Activated CD8-positive, alpha-beta memory T cell treated with anti-CD3 and anti-CD28 coated beads, Interleukin-2, amount 10 ng/mL, durations not matched to agents 7 days and 5 days (primary cell): ENCODE measurements around the gene GCK. TPM values are rescaled to one million over a fixed set of nuclear protein-coding genes. Genes with fewer than 3 reads are reported as not detected.
"Not testable (repeated sequence)": the region's sequence is repeated elsewhere in the genome, so short reads cannot be mapped to it uniquely, and the experiment has no call there.

ENCODE experiments used
- ATAC-seq: fragments of 150-1000 bp; cut with Tn5 transposase; one replicate; pipeline ENCODE4 v1.10.0; 2021; ENCODE audit warnings: moderate library complexity
- CTCF ChIA-PET: fragments of 350-600 bp; sonication (Branson Sonifier 250); formaldehyde crosslinking; loops from one replicate; lab custom pipeline; 2021; ENCODE audit warnings: antibody characterized with exemption; lab: Charles Lee
- DNase-seq: peaks from one replicate; pipeline ENCODE4 v3.0.0-alpha.2; 2020
- H3K27ac Mint-ChIP-seq: one replicate; pipeline ENCODE4 v1.8.0; 2021; ENCODE audit warnings: mild to moderate bottlenecking, mixed read lengths
- H3K27me3 Mint-ChIP-seq: one replicate; pipeline ENCODE4 v1.8.0; 2021; ENCODE audit warnings: mixed read lengths
- H3K36me3 Mint-ChIP-seq: one replicate; pipeline ENCODE4 v1.8.0; 2021; ENCODE audit warnings: mild to moderate bottlenecking, mixed read lengths
- H3K4me1 Mint-ChIP-seq: one replicate; pipeline ENCODE4 v1.8.0; 2021; ENCODE audit warnings: mixed read lengths
- H3K4me3 Mint-ChIP-seq: one replicate; pipeline ENCODE4 v1.8.0; 2021; ENCODE audit warnings: mild to moderate bottlenecking, moderate library complexity, mixed read lengths
- H3K9me3 Mint-ChIP-seq: one replicate; pipeline ENCODE4 v1.8.0; 2022; ENCODE audit warnings: low read depth, mixed read lengths
- total RNA-seq, 2 experiments: library from RNA; stranded (reverse); gene quantifications; one replicate each; pipeline ENCODE4 v1.2.3, GENCODE V29; 2021

Gene GCK
- total RNA-seq, 2 experiments from 2014 or later: 0.23 TPM; not detected in 1

DNA sequence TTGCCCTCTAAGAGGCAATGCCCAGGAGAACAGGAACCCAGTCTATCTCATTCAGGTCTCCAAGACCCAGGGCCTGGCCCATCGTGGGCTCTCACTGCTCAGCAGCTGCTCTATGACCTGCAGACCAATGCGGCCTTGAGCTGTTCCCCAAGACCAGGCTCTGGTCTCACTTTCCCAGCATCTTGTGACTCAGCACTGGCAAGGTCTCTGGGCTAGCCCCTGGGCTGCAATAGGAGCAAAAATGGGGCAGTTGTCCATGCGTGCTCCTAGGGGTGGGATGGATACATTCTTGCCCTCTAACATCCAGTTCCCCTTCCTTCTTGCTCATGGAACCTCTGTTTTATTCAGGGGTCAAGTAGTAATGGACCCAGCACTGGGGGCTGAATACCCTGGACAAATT lies 13.5 kb downstream of the GCK start:
- Mint-ChIP-seq H3K27ac (no peak overlapping the region), H3K9me3 (no peaks in the 10 kb centered on the region), H3K27me3 (peaks cover 28% of the 10 kb centered on the region), H3K4me3 (no peak overlapping the region), H3K4me1 (no peaks in the 10 kb centered on the region), H3K36me3 (no peaks in the 10 kb centered on the region)
- CTCF ChIA-PET: no interaction called here
- DNase-seq (no peak), ATAC-seq (no peak)

DNA sequence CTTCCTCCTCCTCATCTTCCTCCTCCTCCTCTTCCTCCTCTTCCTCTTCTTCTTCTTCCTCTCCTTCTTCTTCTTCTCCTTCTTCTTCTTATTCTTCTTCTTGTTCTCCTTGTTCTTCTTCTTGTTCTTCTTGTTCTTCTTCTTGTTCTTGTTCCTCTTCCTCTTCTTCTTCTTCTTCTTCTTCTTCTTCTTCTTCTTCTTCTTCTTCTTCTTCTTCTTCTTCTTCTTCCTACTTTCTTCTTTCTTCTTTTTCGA lies 14.6 kb downstream of the GCK start:
- H3K4me1 Mint-ChIP-seq, H3K9me3 Mint-ChIP-seq, H3K36me3 Mint-ChIP-seq, DNase-seq, CTCF ChIA-PET, H3K27ac Mint-ChIP-seq, ATAC-seq, H3K4me3 Mint-ChIP-seq: not testable (repeated sequence)
- peaks cover 34% of the 10 kb centered on the region for H3K27me3 Mint-ChIP-seq

DNA sequence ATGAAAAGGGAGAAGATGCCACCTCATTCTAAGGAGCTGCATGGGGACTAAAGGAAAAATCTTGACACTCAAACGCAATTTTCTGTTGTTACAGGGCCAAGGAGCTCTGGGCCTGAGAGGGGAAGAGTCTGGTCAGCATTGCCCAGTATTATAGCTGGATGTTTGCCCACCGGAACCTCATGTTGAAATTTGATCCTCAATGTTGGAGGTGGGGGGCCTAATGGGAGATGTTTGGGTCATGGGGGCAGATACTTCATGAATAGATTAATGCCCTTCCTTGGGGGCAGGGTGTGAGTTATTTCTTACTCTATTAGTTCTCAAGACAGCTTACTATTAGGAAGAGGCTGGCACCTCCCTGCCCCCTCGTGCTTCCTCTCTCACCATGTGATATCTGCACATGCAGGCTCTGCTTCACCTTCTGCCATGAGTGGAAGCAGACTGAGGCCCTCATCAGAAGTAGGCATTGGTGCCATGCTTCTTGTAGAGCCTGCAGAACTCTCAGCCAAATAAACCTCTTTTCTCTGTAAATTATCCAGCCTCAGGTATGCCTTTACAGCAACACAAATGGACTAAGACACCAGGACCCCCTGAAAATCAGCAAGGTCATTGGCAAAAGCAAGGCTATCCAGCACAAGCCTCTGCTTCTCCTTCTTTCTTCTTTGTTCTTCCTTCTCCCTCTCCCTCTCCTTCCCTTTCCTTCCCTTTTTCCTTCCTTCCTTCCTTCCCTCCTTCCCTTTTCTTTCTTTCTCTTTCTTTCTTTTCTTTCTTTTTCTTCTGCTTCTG lies 15.1 kb downstream of the GCK start:
- H3K9me3 Mint-ChIP-seq: no peaks in the 10 kb centered on the region

DNA sequence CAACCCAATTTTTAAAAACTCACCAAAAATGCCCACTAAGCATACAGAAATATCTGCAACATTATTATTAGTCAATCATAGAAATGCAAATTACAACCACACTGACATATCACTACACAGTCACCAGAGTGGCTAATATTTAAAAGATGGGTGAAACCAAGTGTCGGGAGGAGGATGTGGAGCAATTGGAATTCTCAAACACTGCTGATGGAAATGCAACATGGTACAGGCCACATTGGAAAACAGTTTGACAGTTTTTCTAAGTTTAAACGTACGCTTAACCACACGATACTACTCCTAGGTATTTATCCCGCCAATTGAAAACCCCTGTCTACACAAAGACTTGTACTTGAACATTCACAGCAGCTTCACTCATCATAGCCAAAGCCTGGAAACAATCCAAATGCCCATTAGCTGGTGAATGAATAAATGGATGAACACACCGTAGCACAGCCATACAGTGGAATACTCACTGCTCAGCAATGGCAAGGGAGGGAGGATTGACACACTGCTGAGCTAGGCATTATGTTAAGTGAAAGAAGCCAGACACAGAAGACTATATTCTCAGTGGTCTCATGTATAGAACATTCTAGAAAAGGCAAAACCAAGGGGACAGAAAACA lies 16.3 kb downstream of the GCK start:
- Mint-ChIP-seq H3K4me3 (no peak overlapping the region), H3K4me1 (peaks cover 1% of the 10 kb centered on the region), H3K9me3 (no peaks in the 10 kb centered on the region), H3K27ac (no peak overlapping the region), H3K27me3 (peaks cover 25% of the 10 kb centered on the region), H3K36me3 (no peaks in the 10 kb centered on the region)
- DNase-seq (no peak), ATAC-seq (no peak)
- CTCF ChIA-PET: interaction anchor here (0.9 to 1.3 kb wide), 2 partner anchors 24 kb away, joined by 3 read pairs; no protein-coding TSS in a partner anchor

More for the DNA sequence above, 15.1 kb downstream of the GCK start:
- DNase-seq: no peak
- peaks cover 29% of the 10 kb centered on the region for H3K27me3 Mint-ChIP-seq
- CTCF ChIA-PET: interaction anchor here (0.9 kb wide), 1 partner anchor 22 kb away, joined by 3 read pairs; no protein-coding TSS in a partner anchor
- H3K4me1 Mint-ChIP-seq: no peaks in the 10 kb centered on the region
- H3K27ac Mint-ChIP-seq: no peak overlapping the region
- H3K4me3 Mint-ChIP-seq: no peak overlapping the region
- no peak for ATAC-seq
- H3K36me3 Mint-ChIP-seq: no peaks in the 10 kb centered on the region

DNA sequence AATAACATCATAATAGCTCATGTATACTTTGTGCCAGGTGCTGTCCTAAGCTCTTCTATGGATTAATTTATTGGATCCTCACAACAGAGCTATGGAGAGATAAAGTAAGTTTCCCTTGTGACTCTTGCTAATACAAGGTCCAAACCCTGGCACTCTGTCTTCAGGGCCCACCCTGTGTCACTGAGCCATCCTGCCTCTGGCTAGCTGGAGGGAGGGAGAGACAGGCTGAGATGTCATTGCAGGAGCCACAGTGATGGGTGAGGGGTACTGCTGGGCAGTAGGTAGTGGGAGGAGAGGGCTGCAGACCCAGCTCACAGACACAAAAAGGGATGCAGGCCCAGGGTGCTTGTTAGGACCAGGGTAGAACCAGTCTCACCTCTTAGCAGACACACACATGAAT lies 16.9 kb downstream of the GCK start:
- no peak for ATAC-seq

DNA sequence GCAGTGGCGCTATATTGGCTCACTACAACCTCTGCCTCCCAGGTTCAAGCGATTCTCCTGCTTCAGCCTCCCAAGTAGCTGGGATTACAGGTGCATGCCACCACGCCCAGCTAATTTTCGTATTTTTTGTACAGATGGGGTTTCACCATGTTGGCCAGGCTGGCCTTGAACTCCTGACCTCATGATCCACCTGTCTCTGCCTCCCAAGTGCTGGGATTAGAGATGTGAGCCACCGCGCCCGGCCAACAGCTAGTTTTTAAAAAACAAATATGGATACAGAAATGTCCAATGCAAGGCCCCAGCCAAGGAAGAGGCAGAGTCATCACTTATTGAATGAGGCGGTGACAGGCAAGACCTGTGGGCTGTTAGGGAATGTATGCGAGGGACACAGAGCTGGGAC lies 17.3 kb downstream of the GCK start:
- H3K27me3 Mint-ChIP-seq: peaks cover 25% of the 10 kb centered on the region
- ATAC-seq, H3K4me1 Mint-ChIP-seq, H3K27ac Mint-ChIP-seq, DNase-seq, H3K4me3 Mint-ChIP-seq, H3K9me3 Mint-ChIP-seq, H3K36me3 Mint-ChIP-seq: not testable (repeated sequence)
- CTCF ChIA-PET: interaction anchor here (1.3 kb wide), 1 partner anchor 25 kb away, joined by 3 read pairs; no protein-coding TSS in a partner anchor

More for the DNA sequence above, 16.9 kb downstream of the GCK start:
- Mint-ChIP-seq H3K9me3 (no peaks in the 10 kb centered on the region), H3K4me1 (peaks cover 6% of the 10 kb centered on the region), H3K36me3 (no peaks in the 10 kb centered on the region), H3K27ac (no peak overlapping the region), H3K4me3 (no peak overlapping the region), H3K27me3 (peaks cover 25% of the 10 kb centered on the region)
- no peak for DNase-seq
- CTCF ChIA-PET: interaction anchor here (1.3 kb wide), 1 partner anchor 24 kb away, joined by 3 read pairs; no protein-coding TSS in a partner anchor

DNA sequence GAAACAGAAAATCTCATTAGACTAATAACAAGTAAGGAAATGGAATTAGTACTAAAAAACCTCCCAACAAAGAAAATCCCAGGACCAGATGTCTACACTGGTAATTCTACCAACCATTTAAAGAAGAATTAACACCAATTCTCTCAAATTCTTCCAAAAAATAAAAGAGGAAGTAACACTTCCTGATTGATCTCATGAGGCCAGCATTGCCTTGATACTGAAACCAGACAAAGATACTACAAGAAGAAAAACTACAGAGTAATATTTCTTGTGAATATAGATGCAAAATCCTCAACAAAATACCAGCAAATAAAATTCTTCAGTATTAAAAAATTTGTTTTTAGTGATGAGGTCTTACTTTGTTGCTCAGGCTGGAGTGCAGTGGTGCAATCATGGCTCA lies 21.3 kb downstream of the GCK start:
- H3K27me3 Mint-ChIP-seq: peaks cover 30% of the 10 kb centered on the region
- H3K27ac Mint-ChIP-seq: no peak overlapping the region
- DNase-seq: no peak

DNA sequence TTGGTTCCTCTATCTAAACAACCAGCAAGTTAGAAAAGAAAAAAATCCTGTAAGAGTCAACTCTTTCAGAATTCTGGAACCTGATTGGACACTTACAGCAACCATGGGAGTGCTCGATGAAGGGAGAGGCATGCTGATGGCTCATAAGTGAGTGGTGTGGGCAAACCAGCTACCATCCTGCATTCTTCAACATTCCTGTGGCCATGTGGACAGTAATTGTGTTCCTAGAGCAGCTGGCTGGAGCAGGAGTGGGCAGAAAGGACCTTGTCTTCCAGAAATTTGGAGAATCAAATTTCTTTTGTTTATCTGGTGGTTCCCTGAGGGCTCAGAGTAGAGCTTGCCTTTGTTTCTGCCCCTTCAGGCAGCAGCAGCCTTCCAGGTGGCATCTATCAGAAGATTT lies 25.6 kb downstream of the GCK start:
- no peak overlapping the region for H3K4me3 Mint-ChIP-seq
- no peaks in the 10 kb centered on the region for H3K36me3 Mint-ChIP-seq
- DNase-seq (no peak), ATAC-seq (no peak)
- no peaks in the 10 kb centered on the region for H3K9me3 Mint-ChIP-seq
- CTCF ChIA-PET: no interaction called here
- H3K4me1 Mint-ChIP-seq: peaks cover 6% of the 10 kb centered on the region
- H3K27me3 Mint-ChIP-seq: peaks cover 21% of the 10 kb centered on the region
- no peak overlapping the region for H3K27ac Mint-ChIP-seq

More for the DNA sequence above, 21.3 kb downstream of the GCK start:
- ATAC-seq: no peak
- no peak overlapping the region for H3K4me3 Mint-ChIP-seq
- no peaks in the 10 kb centered on the region for H3K36me3 Mint-ChIP-seq
- peaks cover 6% of the 10 kb centered on the region for H3K4me1 Mint-ChIP-seq
- H3K9me3 Mint-ChIP-seq: no peaks in the 10 kb centered on the region
- CTCF ChIA-PET: no interaction called here

DNA sequence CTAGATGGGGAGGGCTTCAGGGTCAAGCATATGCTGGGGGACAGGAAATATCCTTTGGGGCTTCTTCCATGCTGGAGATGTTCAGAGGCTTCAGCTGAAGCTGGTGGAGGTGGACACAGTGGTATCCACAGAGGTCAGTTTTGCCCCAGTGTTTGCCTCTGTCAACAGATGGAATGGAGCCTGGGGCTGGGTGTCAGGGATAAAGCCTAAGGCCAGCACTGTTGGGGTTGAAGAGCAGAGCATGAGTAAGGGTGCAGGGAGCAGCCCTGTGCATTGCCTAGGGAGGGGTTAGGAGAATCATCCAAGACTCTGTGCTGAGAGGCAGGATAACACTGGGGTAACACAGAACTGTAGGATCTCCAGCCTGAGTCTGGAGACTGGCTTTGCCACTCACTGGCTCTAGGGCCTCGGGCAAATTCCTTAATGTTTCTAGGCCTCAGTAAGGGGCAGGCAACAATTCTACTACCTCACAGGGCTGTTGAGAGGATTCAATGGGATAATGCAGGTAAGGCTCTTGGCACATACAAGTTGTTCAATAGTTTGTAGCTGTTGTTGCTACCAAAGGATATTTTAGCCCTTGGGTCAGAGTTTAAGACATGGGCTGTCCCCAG lies 26.3 kb downstream of the GCK start:
- peaks cover 5% of the 10 kb centered on the region for H3K4me1 Mint-ChIP-seq
- no peaks in the 10 kb centered on the region for H3K36me3 Mint-ChIP-seq
- H3K4me3 Mint-ChIP-seq: no peak overlapping the region
- CTCF ChIA-PET: no interaction called here
- H3K9me3 Mint-ChIP-seq: no peaks in the 10 kb centered on the region
- H3K27me3 Mint-ChIP-seq: peaks cover 21% of the 10 kb centered on the region
- no peak for ATAC-seq
- no peak overlapping the region for H3K27ac Mint-ChIP-seq
- DNase-seq: no peak

DNA sequence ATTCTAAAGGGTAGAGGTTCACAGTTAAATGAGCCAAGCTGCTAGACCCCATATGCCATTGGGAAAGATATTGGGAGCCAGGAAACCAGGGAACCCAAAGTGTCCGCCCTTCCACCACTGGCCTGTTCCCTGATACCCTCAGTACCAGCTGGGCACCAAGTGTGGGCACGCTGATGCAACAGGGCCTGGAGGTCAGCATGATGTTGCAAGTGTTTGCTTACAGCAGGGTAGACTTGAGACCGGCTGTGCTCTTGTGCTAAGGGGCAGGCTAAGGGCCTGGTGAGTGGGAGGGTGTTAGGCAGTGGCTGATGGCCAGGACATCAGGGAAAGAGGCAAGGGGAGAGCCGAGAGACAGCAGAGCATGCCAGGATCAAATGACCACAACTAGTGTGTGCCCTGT lies 27.1 kb downstream of the GCK start:
- CTCF ChIA-PET: no interaction called here
- Mint-ChIP-seq H3K27me3 (peaks cover 21% of the 10 kb centered on the region), H3K4me1 (no peaks in the 10 kb centered on the region), H3K36me3 (no peaks in the 10 kb centered on the region), H3K9me3 (no peaks in the 10 kb centered on the region), H3K4me3 (no peak overlapping the region), H3K27ac (no peak overlapping the region)
- DNase-seq (no peak), ATAC-seq (no peak)

DNA sequence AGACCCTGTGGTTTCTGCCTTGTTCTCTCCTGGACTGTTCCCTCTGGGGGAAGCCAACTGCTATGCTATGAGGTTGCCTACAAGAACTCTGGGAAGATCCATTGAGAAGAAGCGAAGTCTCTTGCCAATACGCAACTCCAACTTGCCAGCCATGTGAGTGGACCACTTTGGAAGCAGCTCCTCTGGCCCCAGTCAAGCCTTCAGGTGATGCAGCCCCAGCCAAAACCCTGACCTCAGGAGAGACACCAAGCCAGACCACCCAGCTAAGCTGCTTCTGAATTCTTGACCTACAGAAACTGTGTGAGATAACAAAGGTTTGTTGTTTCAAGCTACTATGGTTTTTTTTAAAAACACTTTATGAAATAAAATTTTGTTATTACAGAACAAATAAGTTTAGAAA lies 27.9 kb downstream of the GCK start:
- Mint-ChIP-seq H3K9me3 (no peaks in the 10 kb centered on the region), H3K27me3 (peaks cover 21% of the 10 kb centered on the region), H3K27ac (no peak overlapping the region), H3K4me3 (no peak overlapping the region), H3K4me1 (no peaks in the 10 kb centered on the region), H3K36me3 (no peaks in the 10 kb centered on the region)
- ATAC-seq: no peak
- CTCF ChIA-PET: no interaction called here
- DNase-seq: no peak

DNA sequence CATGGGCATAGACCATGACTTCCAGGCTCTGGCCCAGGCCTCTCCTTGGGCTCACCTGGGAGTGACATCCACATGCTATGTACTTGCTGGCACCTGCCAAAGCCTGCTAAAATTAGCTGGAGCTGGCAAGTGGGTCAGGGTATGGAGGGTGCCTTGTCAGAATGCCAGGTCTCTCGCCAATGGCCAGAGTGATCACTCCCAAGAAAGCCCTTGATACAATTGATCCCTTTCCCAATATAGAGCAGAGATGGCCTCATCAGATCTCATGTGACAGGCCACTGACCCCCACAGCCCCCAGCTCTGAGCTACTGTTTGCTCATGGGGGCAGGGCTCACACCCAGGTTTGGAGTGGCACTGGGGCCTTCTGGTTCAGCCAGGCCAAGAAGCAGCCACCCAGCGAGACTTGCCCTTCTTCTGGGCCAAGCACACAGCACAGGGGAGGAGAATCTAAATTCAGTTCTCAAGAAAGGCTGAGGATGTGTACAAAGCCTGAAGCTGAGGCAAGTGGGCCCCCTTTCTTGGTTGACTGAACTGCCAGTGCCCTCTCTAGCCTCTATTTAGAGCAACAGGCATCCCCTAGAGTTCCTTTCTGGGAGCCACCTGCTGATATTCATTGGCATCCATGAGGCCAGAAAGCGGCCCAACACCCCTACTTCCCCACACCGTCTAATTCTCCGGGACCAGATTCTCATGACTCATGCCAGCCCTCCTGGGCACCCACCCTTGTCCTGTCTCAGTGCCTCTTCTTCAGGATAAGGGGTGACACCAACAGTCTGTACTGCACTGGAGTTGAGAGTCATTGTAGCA lies 29.2 kb downstream of the GCK start:
- CTCF ChIA-PET: no interaction called here
- no peak overlapping the region for H3K27ac Mint-ChIP-seq
- H3K27me3 Mint-ChIP-seq: peaks cover 17% of the 10 kb centered on the region
- H3K4me3 Mint-ChIP-seq: no peak overlapping the region
- DNase-seq (no peak), ATAC-seq (no peak)
- H3K9me3 Mint-ChIP-seq: no peaks in the 10 kb centered on the region
- no peaks in the 10 kb centered on the region for H3K4me1 Mint-ChIP-seq
- H3K36me3 Mint-ChIP-seq: no peaks in the 10 kb centered on the region

DNA sequence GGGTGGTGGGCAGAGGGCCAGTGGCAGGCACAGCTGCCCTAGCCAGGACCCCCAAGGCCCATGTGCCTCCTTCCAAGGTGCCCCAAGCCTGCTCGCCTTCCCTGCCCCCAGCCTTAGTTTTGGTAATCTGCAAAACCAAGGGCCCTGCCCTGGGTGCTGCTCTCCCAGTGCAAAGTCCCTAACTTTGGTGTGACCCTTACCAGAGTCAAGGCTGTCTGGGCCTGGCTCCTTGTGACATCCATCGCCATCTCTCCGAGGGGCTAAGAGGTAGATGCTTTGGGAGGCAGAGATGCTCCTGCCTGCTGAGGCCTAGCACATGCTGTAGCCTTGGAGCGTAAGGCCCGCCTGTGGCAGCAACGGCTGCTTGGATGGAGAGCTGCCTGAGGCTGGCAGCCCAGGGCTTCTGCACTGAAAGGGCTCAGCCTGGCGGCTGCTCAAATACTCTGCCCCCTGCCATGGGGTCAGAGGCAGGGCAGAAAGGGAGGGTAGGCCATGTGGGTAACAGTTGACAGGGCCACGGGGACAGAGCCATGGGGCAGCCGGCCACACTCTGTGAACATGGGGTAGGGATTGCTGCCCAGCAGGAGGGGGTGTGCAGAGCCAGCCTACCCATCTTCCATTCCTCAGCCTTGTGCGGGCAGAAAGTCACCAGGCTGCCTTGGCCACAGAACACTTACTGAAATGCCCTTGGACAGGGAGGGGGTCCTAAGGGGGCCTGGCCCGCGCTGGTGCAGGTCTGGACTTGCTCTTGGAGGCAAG lies 30.2 kb downstream of the GCK start:
- H3K36me3 Mint-ChIP-seq: no peaks in the 10 kb centered on the region
- ATAC-seq (no peak), DNase-seq (no peak)
- H3K9me3 Mint-ChIP-seq: no peaks in the 10 kb centered on the region
- H3K4me1 Mint-ChIP-seq: no peaks in the 10 kb centered on the region
- no peak overlapping the region for H3K4me3 Mint-ChIP-seq
- H3K27me3 Mint-ChIP-seq: peaks cover 10% of the 10 kb centered on the region
- CTCF ChIA-PET: no interaction called here
- no peak overlapping the region for H3K27ac Mint-ChIP-seq
